ENCODE results near the gene DHRS12. TPM values are rescaled to one million over a fixed set of nuclear protein-coding genes. Genes with fewer than 3 reads are reported as not detected.

Gene DHRS12
- total RNA-seq, 1 donor from 2014 or later: 12.5 TPM

GRCh38 chr13:51727634-51728274, 76.2 kb downstream of the DHRS12 start:
- no peaks in the 10 kb centered on the region for H3K27me3 ChIP-seq
- H3K27ac ChIP-seq: no peak overlapping the region
- no peak overlapping the region for H3K4me3 ChIP-seq
- TF ChIP-seq POLR2AphosphoS5 (IDR thresholded peaks at IDR 0.05; ENCODE audit: insufficient read depth in 1 of 2, low read depth in 1 of 2) (no peak), POLR2A (IDR thresholded peaks at IDR 0.05) (no peak)
- TF ChIP-seq, protein P1, sequence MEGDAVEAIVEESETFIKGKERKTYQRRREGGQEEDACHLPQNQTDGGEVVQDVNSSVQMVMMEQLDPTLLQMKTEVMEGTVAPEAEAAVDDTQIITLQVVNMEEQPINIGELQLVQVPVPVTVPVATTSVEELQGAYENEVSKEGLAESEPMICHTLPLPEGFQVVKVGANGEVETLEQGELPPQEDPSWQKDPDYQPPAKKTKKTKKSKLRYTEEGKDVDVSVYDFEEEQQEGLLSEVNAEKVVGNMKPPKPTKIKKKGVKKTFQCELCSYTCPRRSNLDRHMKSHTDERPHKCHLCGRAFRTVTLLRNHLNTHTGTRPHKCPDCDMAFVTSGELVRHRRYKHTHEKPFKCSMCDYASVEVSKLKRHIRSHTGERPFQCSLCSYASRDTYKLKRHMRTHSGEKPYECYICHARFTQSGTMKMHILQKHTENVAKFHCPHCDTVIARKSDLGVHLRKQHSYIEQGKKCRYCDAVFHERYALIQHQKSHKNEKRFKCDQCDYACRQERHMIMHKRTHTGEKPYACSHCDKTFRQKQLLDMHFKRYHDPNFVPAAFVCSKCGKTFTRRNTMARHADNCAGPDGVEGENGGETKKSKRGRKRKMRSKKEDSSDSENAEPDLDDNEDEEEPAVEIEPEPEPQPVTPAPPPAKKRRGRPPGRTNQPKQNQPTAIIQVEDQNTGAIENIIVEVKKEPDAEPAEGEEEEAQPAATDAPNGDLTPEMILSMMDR (IDR thresholded peaks at IDR 0.05): no peak
- no peaks in the 10 kb centered on the region for H3K9me3 ChIP-seq
- no peak for DNase-seq (ENCODE audit: extremely low spot score in 2 of 2)
- intact Hi-C loops (cut with DNase I): no loop called here
- H3K4me1 ChIP-seq: peaks cover 37% of the 10 kb centered on the region
- H3K36me3 ChIP-seq: peaks cover 0 to 16% of the 10 kb centered on the region in 2 donors

- TF ChIP-seq, protein P1 (IDR thresholded peaks at IDR 0.05): no peak
- TF ChIP-seq POLR2AphosphoS5 (IDR thresholded peaks at IDR 0.05; ENCODE audit: insufficient read depth in 1 of 2, low read depth in 1 of 2) (no peak), POLR2A (IDR thresholded peaks at IDR 0.05) (no peak)
- no peak overlapping the region for H3K27ac ChIP-seq
- no peak for DNase-seq (ENCODE audit: extremely low spot score in 2 of 2)
- H3K9me3 ChIP-seq: no peaks in the 10 kb centered on the region
- intact Hi-C loops (cut with DNase I): no loop called here
- H3K36me3 ChIP-seq: peaks cover 0 to 16% of the 10 kb centered on the region in 2 donors
- no peak overlapping the region for H3K4me3 ChIP-seq
- peaks cover 31% of the 10 kb centered on the region for H3K4me1 ChIP-seq
- H3K27me3 ChIP-seq: no peaks in the 10 kb centered on the region
Measured at GRCh38 chr13:51726446-51727193, 77.3 kb downstream of the DHRS12 start.

- no peak overlapping the region for H3K4me3 ChIP-seq
- H3K9me3 ChIP-seq: no peaks in the 10 kb centered on the region
- H3K27me3 ChIP-seq: no peaks in the 10 kb centered on the region
- DNase-seq (ENCODE audit: extremely low spot score in 2 of 2): no peak
- no peak for TF ChIP-seq POLR2A (IDR thresholded peaks at IDR 0.05)
- TF ChIP-seq POLR2AphosphoS5 (IDR thresholded peaks at IDR 0.05; ENCODE audit: insufficient read depth in 1 of 2, low read depth in 1 of 2): no peak
- TF ChIP-seq, protein P1 (IDR thresholded peaks at IDR 0.05): no peak
- peaks cover 23% of the 10 kb centered on the region for H3K4me1 ChIP-seq
- no peak overlapping the region for H3K27ac ChIP-seq
- intact Hi-C loops (cut with DNase I): no loop called here
- peaks cover 0 to 16% of the 10 kb centered on the region in 2 donors for H3K36me3 ChIP-seq
Measured at GRCh38 chr13:51724721-51725120, 79.2 kb downstream of the DHRS12 start.

GRCh38 chr13:51723529-51723928, 80.4 kb downstream of the DHRS12 start:
- TF ChIP-seq, protein P1 (IDR thresholded peaks at IDR 0.05): no peak
- no peak for TF ChIP-seq POLR2A (IDR thresholded peaks at IDR 0.05)
- TF ChIP-seq POLR2AphosphoS5 (IDR thresholded peaks at IDR 0.05; ENCODE audit: insufficient read depth in 1 of 2, low read depth in 1 of 2): no peak
- H3K4me3 ChIP-seq: no peak overlapping the region
- DNase-seq (ENCODE audit: extremely low spot score in 2 of 2): no peak
- H3K9me3 ChIP-seq: no peaks in the 10 kb centered on the region
- H3K4me1 ChIP-seq: peaks cover 12% of the 10 kb centered on the region
- peaks cover 0 to 16% of the 10 kb centered on the region in 2 donors for H3K36me3 ChIP-seq
- no peaks in the 10 kb centered on the region for H3K27me3 ChIP-seq
- intact Hi-C loops (cut with DNase I): no loop called here
- H3K27ac ChIP-seq: no peak overlapping the region

GRCh38 chr13:51721496-51721895, 82.5 kb downstream of the DHRS12 start:
- Histone ChIP-seq H3K4me1 (peaks cover 12% of the 10 kb centered on the region), H3K9me3 (no peaks in the 10 kb centered on the region), H3K27me3 (no peaks in the 10 kb centered on the region), H3K4me3 (no peak overlapping the region), H3K36me3 (peaks cover 0 to 12% of the 10 kb centered on the region in 2 donors), H3K27ac (peak overlapping the region; percentile 59)
- intact Hi-C loops (cut with DNase I): no loop called here
- DNase-seq (ENCODE audit: extremely low spot score in 2 of 2): no peak
- TF ChIP-seq POLR2AphosphoS5 (IDR thresholded peaks at IDR 0.05; ENCODE audit: insufficient read depth in 1 of 2, low read depth in 1 of 2) (no peak), POLR2A (IDR thresholded peaks at IDR 0.05) (no peak)
- TF ChIP-seq, protein P1 (IDR thresholded peaks at IDR 0.05): no peak

All from vagina (tissue), 2 donors.